Spleen (tissue), 7 donors: ENCODE measurements around the gene AFF1.

Experiments used
- CTCF ChIP-seq, 11 experiments: fragments of 200-600 bp in 7 of 11; fragments of 450-650 bp in 4 of 11; sonication (generic) in 4 of 11; IDR thresholded peaks in 8 of 11; conservative IDR thresholded peaks in 3 of 11; 1 replicate in 7 of 11; 2 replicates in 4 of 11; pipeline versions ENCODE4 v1.4.0 to v1.8.0; 2016 to 2021; ENCODE audit warnings: antibody characterized with exemption in 11 of 11, inconsistent platforms in 4 of 11, mild to moderate bottlenecking in 1 of 11
- POLR2A ChIP-seq, 3 donors: fragments of 450-650 bp; IDR thresholded peaks; one replicate each; pipeline ENCODE4 v1.5.1; 2017; ENCODE audit warnings: antibody characterized with exemption in 3 of 3, mild to moderate bottlenecking in 1 of 3
- POLR2AphosphoS5 ChIP-seq, 3 donors: sonication (generic); formaldehyde crosslinking; IDR thresholded peaks; one replicate each; pipeline ENCODE4 v1.5.1; 2017; ENCODE audit warnings: antibody characterized with exemption in 3 of 3
- donor health status: DM: no; HTN: no; CAD: no; lungs with moderate emphysema.
- donor health status: DM: no; HTN: no; CAD: no.
- donor health status: DM: no; HTN: no; CAD: no.

- TF ChIP-seq CTCF (IDR thresholded peaks at IDR 0.05 in 8 of 11, conservative IDR thresholded peaks at IDR 0.05 in 3 of 11) (no peak), POLR2A (IDR thresholded peaks at IDR 0.05) (no peak), POLR2AphosphoS5 (IDR thresholded peaks at IDR 0.05) (no peak)
These were observed 75.4 kb downstream of the AFF1 start for GRCh38 chr4:87010192-87010591.
